C4-2B (cell line): Measurements from ENCODE around the gene L3MBTL1.

ENCODE experiments used
- CTCF ChIP-seq: fragments of 450-650 bp; conservative IDR thresholded peaks from 2 replicates; pipeline ENCODE4 v1.5.1; 2017; ENCODE audit warnings: mild to moderate bottlenecking
- ZFX ChIP-seq: fragments of 450-650 bp; IDR thresholded peaks from 2 replicates; pipeline ENCODE4 v1.6.1; 2017

DNA sequence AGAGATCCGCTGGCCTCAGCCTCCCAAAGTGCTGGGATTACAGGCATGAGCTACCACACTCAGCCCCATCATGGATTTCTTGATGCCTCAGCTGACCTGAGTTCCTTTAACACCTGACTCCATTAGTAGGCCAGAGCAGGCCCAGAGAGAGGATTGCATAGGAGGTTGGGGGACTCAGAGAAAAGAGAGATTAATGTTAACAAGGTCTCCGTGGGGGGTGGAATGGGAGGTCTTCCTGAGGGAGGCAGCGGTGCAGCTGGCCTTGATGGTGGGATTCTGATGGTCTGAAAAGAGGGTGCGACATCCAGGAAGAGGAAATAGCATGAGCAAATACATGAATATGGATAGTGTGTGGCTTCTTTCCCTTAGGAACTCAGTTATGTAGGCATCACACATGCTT is 61.2 kb downstream of the L3MBTL1 start:
- no peak for TF ChIP-seq CTCF
- TF ChIP-seq ZFX = no peak
